H1 (cell line): ENCODE measurements around the gene GREB1L. TPM values are rescaled to one million over a fixed set of nuclear protein-coding genes. Genes with fewer than 3 reads are reported as not detected.

Source experiments
- CTCF ChIA-PET: fragments of 300-600 bp; sonication (Branson Sonifier 250); formaldehyde crosslinking; loops from one replicate; lab custom pipeline; 2021; ENCODE audit not compliant: partially characterized antibody; lab: Charles Lee
- POLR2A ChIA-PET: fragments of 300-600 bp; sonication (Branson Sonifier 250); formaldehyde crosslinking; loops from one replicate; lab custom pipeline; 2021; ENCODE audit warnings: inconsistent platforms; ENCODE audit not compliant: partially characterized antibody; lab: Charles Lee
- DNase-seq, 2 experiments: peaks; one replicate each; pipeline versions ENCODE4 v3.0.0 to v3.0.0-alpha.2; 2010 to 2022; ENCODE audit warnings: low spot score in 2 of 2, low read depth in 1 of 2, mixed read lengths in 1 of 2
- FAIRE-seq: peaks from 2 replicates; lab custom pipeline; 2011; peaks lifted over from hg19 to GRCh38; lab: Jason Lieb, UNC
- H2AFZ ChIP-seq: 2 replicates; pipeline ENCODE4 v1.8.1; 2012; ENCODE audit warnings: low read length, inconsistent platforms
- H2AK5ac ChIP-seq: 2 replicates; pipeline ENCODE4 v1.6.1; 2013; ENCODE audit warnings: low read depth, low read length
- H2BK120ac ChIP-seq: replicated peaks from 2 replicates; pipeline ENCODE3; 2013; ENCODE audit warnings: low read depth, low read length, inconsistent platforms
- H2BK12ac ChIP-seq: 2 replicates; pipeline ENCODE4 v1.6.1; 2013; ENCODE audit warnings: low read depth, low read length
- H2BK15ac ChIP-seq: 2 replicates; pipeline ENCODE4 v1.6.1; 2013; ENCODE audit warnings: low read length
- H2BK20ac ChIP-seq: 2 replicates; pipeline ENCODE4 v1.6.1; 2013; ENCODE audit warnings: low read length
- H2BK5ac ChIP-seq: 2 replicates; pipeline ENCODE4 v1.6.1; 2013; ENCODE audit warnings: low read depth, low read length
- H3K14ac ChIP-seq: 2 replicates; pipeline ENCODE4 v1.6.1; 2013; ENCODE audit warnings: inconsistent platforms; ENCODE audit not compliant: insufficient read length
- H3K18ac ChIP-seq: 2 replicates; pipeline ENCODE4 v1.6.1; 2013; ENCODE audit warnings: low read length; ENCODE audit errors: extremely low read depth
- H3K23ac ChIP-seq: 2 replicates; pipeline ENCODE4 v1.6.1; 2013; ENCODE audit warnings: inconsistent platforms; ENCODE audit not compliant: insufficient read length
- H3K23me2 ChIP-seq: 2 replicates; pipeline ENCODE4 v1.6.1; 2013; ENCODE audit warnings: low read depth, low read length
- H3K27ac ChIP-seq: 2 replicates; pipeline ENCODE4 v1.6.1; 2011; ENCODE audit warnings: low read depth, low read length, inconsistent platforms
- H3K27me3 ChIP-seq, 4 experiments: replicated peaks in 1 of 4; 1 replicate in 1 of 4; 2 replicates in 3 of 4; pipeline versions ENCODE4 v1.6.1 to v1.8.1; 2011 to 2013; ENCODE audit warnings: low read length in 3 of 4, mild to moderate bottlenecking in 3 of 4, inconsistent platforms in 2 of 4, mixed read lengths in 2 of 4, moderate library complexity in 1 of 4; ENCODE audit not compliant: control insufficient read depth in 3 of 4, insufficient read depth in 3 of 4; ENCODE audit errors: extremely low read depth in 1 of 4
- H3K36me3 ChIP-seq, 4 experiments: 2 replicates each; pipeline versions ENCODE4 v1.6.1 to v1.8.1; 2011 to 2013; ENCODE audit warnings: mild to moderate bottlenecking in 4 of 4, low read length in 3 of 4, moderate library complexity in 2 of 4, control low read depth in 1 of 4, inconsistent platforms in 1 of 4; ENCODE audit not compliant: insufficient read depth in 4 of 4, control insufficient read depth in 2 of 4
- H3K4ac ChIP-seq: replicated peaks from 2 replicates; pipeline ENCODE3; 2013; ENCODE audit warnings: low read length, low read depth, mixed read lengths, inconsistent platforms; ENCODE audit not compliant: insufficient read length
- H3K4me1 ChIP-seq, 4 experiments: replicated peaks in 1 of 4; 1 replicate in 1 of 4; 2 replicates in 3 of 4; pipeline versions ENCODE4 v1.6.1 to v1.8.1; 2011 to 2013; ENCODE audit warnings: low read length in 3 of 4, inconsistent platforms in 2 of 4, mixed read lengths in 1 of 4; ENCODE audit not compliant: insufficient read depth in 4 of 4, control insufficient read depth in 3 of 4
- H3K4me2 ChIP-seq, 2 experiments: 2 replicates each; pipeline versions ENCODE4 v1.6.1 to v1.8.1; 2011 to 2013; ENCODE audit warnings: low read depth in 2 of 2, low read length in 2 of 2, control low read depth in 1 of 2, inconsistent platforms in 1 of 2, mild to moderate bottlenecking in 1 of 2; ENCODE audit not compliant: insufficient read depth in 1 of 2
- H3K4me3 ChIP-seq, 4 experiments: fragments of 200-600, 300-600 bp in 1 of 4; sonication (generic), shearing (Covaris generic), sonication (Bioruptor Twin) in 1 of 4; 2 replicates each; pipeline versions ENCODE4 v1.5.1 to v1.8.1; 2011 to 2016; ENCODE audit warnings: low read length in 4 of 4, low read depth in 3 of 4, control low read depth in 2 of 4, inconsistent platforms in 2 of 4, mild to moderate bottlenecking in 2 of 4, mixed read lengths in 1 of 4, moderate library complexity in 1 of 4; ENCODE audit not compliant: insufficient read depth in 2 of 4; ENCODE audit errors: extremely low read depth in 1 of 4
- H3K56ac ChIP-seq: replicated peaks from 2 replicates; pipeline ENCODE3; 2013; ENCODE audit warnings: low read depth, mild to moderate bottlenecking, mixed read lengths, low read length, inconsistent platforms; ENCODE audit not compliant: insufficient read length
- H3K79me1 ChIP-seq: 2 replicates; pipeline ENCODE4 v1.6.1; 2013; ENCODE audit warnings: low read depth, low read length, control low read depth
- H3K79me2 ChIP-seq, 2 experiments: 2 replicates each; pipeline versions ENCODE4 v1.6.1 to v1.8.1; 2012 to 2013; ENCODE audit warnings: low read length in 2 of 2, mild to moderate bottlenecking in 2 of 2, inconsistent platforms in 1 of 2; ENCODE audit not compliant: insufficient read depth in 2 of 2, control insufficient read depth in 1 of 2
- H3K9ac ChIP-seq, 4 experiments: replicated peaks in 1 of 4; 1 replicate in 1 of 4; 2 replicates in 3 of 4; pipeline versions ENCODE4 v1.6.1 to v1.8.1; 2011 to 2013; ENCODE audit warnings: low read depth in 3 of 4, low read length in 3 of 4, control low read depth in 2 of 4, mild to moderate bottlenecking in 2 of 4, moderate library complexity in 2 of 4, inconsistent platforms in 1 of 4; ENCODE audit errors: extremely low read depth in 1 of 4
- H3K9me3 ChIP-seq, 2 experiments: 2 replicates each; pipeline versions ENCODE4 v1.6.1 to v1.8.1; 2012 to 2013; ENCODE audit warnings: mild to moderate bottlenecking in 2 of 2, moderate library complexity in 2 of 2, control low read depth in 1 of 2, inconsistent platforms in 1 of 2, low read depth in 1 of 2, low read length in 1 of 2, mixed read lengths in 1 of 2; ENCODE audit not compliant: insufficient read depth in 2 of 2
- H4K20me1 ChIP-seq, 2 experiments: replicated peaks in 1 of 2; 2 replicates each; pipeline versions ENCODE3 to v1.8.1; 2011 to 2013; ENCODE audit warnings: inconsistent platforms in 2 of 2, low read length in 2 of 2, mild to moderate bottlenecking in 1 of 2; ENCODE audit not compliant: insufficient read depth in 2 of 2, control insufficient read depth in 1 of 2
- H4K5ac ChIP-seq: 2 replicates; pipeline ENCODE4 v1.6.1; 2013; ENCODE audit warnings: low read length, low read depth, mixed read lengths, inconsistent platforms; ENCODE audit not compliant: insufficient read length
- H4K8ac ChIP-seq: 2 replicates; pipeline ENCODE4 v1.8.0; 2013; ENCODE audit warnings: mild to moderate bottlenecking, moderate library complexity, low read length, inconsistent platforms; ENCODE audit not compliant: insufficient read depth; ENCODE audit errors: extremely low read depth
- H4K91ac ChIP-seq: replicated peaks from 2 replicates; pipeline ENCODE3; 2013; ENCODE audit warnings: low read length, mixed read lengths, inconsistent platforms; ENCODE audit not compliant: insufficient read length
- ASH2L ChIP-seq: fragments of 200-600, 300-600 bp; sonication (generic); IDR thresholded peaks from one replicate; pipeline ENCODE4 v1.7.1; 2017; ENCODE audit warnings: low read length
- BRCA1 ChIP-seq: IDR thresholded peaks from 2 replicates; pipeline ENCODE4 v1.6.1; 2012; ENCODE audit warnings: low read depth, low read length, improper control_type of control experiment
- CHD2 ChIP-seq: IDR thresholded peaks from 2 replicates; pipeline ENCODE4 v1.6.1; 2012; ENCODE audit warnings: low read length, improper control_type of control experiment
- EZH2 ChIP-seq: fragments of 200-600 bp; sonication (generic); IDR thresholded peaks from 2 replicates; pipeline ENCODE4 v1.7.1; 2012; ENCODE audit warnings: low read depth, mild to moderate bottlenecking, moderate library complexity, low read length, inconsistent platforms; ENCODE audit not compliant: severe bottlenecking
- FOSL1 ChIP-seq: IDR thresholded peaks from 2 replicates; pipeline ENCODE4 v1.6.1; 2011; ENCODE audit warnings: mild to moderate bottlenecking, low read depth, low read length, moderate library complexity; ENCODE audit not compliant: insufficient read depth
- GTF2F1 ChIP-seq: IDR thresholded peaks from 2 replicates; pipeline ENCODE4 v1.6.1; 2012; ENCODE audit warnings: low read depth, low read length, improper control_type of control experiment, borderline replicate concordance
- HDAC6 ChIP-seq: IDR thresholded peaks from one replicate; pipeline ENCODE4 v1.7.1; 2012; ENCODE audit warnings: low read depth, mild to moderate bottlenecking, inconsistent platforms, low read length, moderate library complexity
- MAFK ChIP-seq: IDR thresholded peaks from 2 replicates; pipeline ENCODE4 v1.6.1; 2012; ENCODE audit warnings: low read depth, mild to moderate bottlenecking, improper control_type of control experiment, low read length
- NANOG ChIP-seq: IDR thresholded peaks from 2 replicates; pipeline ENCODE4 v1.6.1; 2011; ENCODE audit warnings: low read length, low read depth, mild to moderate bottlenecking, inconsistent platforms; ENCODE audit not compliant: insufficient read depth, poor library complexity, severe bottlenecking
- NRF1 ChIP-seq: IDR thresholded peaks from 2 replicates; pipeline ENCODE4 v1.6.1; 2011; ENCODE audit warnings: mild to moderate bottlenecking, low read depth, low read length, improper control_type of control experiment
- RXRA ChIP-seq: IDR thresholded peaks from 2 replicates; pipeline ENCODE4 v1.6.1; 2011; ENCODE audit warnings: low read depth, mild to moderate bottlenecking, low read length, moderate library complexity; ENCODE audit not compliant: insufficient read depth
- SIX5 ChIP-seq: IDR thresholded peaks from 2 replicates; pipeline ENCODE4 v1.6.1; 2011; ENCODE audit warnings: mild to moderate bottlenecking, low read depth, low read length
- SRF ChIP-seq: IDR thresholded peaks from 2 replicates; pipeline ENCODE4 v1.6.1; 2011; ENCODE audit warnings: mild to moderate bottlenecking, low read depth, low read length, moderate library complexity
- TAF1 ChIP-seq: IDR thresholded peaks from 2 replicates; pipeline ENCODE4 v1.6.1; 2011; ENCODE audit warnings: mild to moderate bottlenecking, low read depth, low read length
- TCF12 ChIP-seq: IDR thresholded peaks from 2 replicates; pipeline ENCODE4 v1.6.1; 2011; ENCODE audit warnings: low read depth, mild to moderate bottlenecking, low read length
- WGBS, 2 experiments: shearing (Covaris generic) in 1 of 2; methylation state at CpG; one replicate each; pipeline versions ENCODE4 v1.1.6 to v1.1.7; 2013 to 2015; ENCODE audit warnings: low lambda C conversion rate in 2 of 2, mixed read lengths in 2 of 2, inconsistent platforms in 1 of 2, low coverage in 1 of 2, missing lambda C conversion rate in 1 of 2; ENCODE audit not compliant: insufficient replicate concordance in 2 of 2, insufficient coverage in 1 of 2, insufficient read length in 1 of 2; ENCODE audit errors: extremely low coverage in 1 of 2, missing lambda C conversion rate in 1 of 2; 5-methylcytosine and 5-hydroxymethylcytosine counted together
- polyA plus RNA-seq, 7 experiments: library from polyadenylated mRNA; depleted of rRNA in 3 of 7; stranded (reverse) in 5 of 7; unstranded in 2 of 7; fragments of >200 nt in 5 of 7; fragments of 200-250 nt in 2 of 7; gene quantifications; 1 replicate in 5 of 7; 2 replicates in 1 of 7; 4 replicates in 1 of 7; pipeline versions ENCODE4 v1.2.1 to v1.2.3, GENCODE V29; 2011 to 2013; ENCODE audit warnings: missing spikeins in 2 of 7, mixed read lengths in 2 of 7
- total RNA-seq: library from RNA; stranded (reverse); fragmentation: NEBNext Ultra II Directional; extraction: Animal tissue kit (Norgen Biotek cat#: 25700); gene quantifications from 2 replicates; pipeline ENCODE4 v1.2.1, GENCODE V29; 2021

The GREB1L gene
- total and polyA plus RNA-seq, 2 of the 8 experiments (the other 6 are each of a cell fraction or from before 2014, with no cell fraction given) = 0.34 to 1.6 TPM

- H3K14ac ChIP-seq = no peak overlapping the region
- no peaks in the 10 kb centered on the region for H3K9me3 ChIP-seq
- H2BK5ac ChIP-seq = no peak overlapping the region
- no peak overlapping the region for H4K91ac ChIP-seq
- H3K23ac ChIP-seq = no peak overlapping the region
- H3K9ac ChIP-seq = no peak overlapping the region
- no peak for DNase-seq
- H3K27me3 ChIP-seq = no peaks in the 10 kb centered on the region
- no peak overlapping the region for H2BK12ac ChIP-seq
- H3K4me3 ChIP-seq = no peak overlapping the region
- H3K23me2 ChIP-seq = no peaks in the 10 kb centered on the region
- H3K4me2 ChIP-seq = no peak overlapping the region
- H3K79me1 ChIP-seq = no peaks in the 10 kb centered on the region; the same call in 1 of the 2 replicates
- no peaks in the 10 kb centered on the region for H3K79me2 ChIP-seq
- H2AFZ ChIP-seq = no peak overlapping the region
- no peak overlapping the region for H3K4ac ChIP-seq
- H2BK120ac ChIP-seq = no peak overlapping the region
- 85% methylated on average over 4 of the region's 4 CpGs; no CpG with 5 or more reads in 1 of the 2 experiments for WGBS, 2 experiments
- no peaks in the 10 kb centered on the region for H4K20me1 ChIP-seq
- H3K56ac ChIP-seq = no peak overlapping the region
- H3K36me3 ChIP-seq = no peaks in the 10 kb centered on the region
- FAIRE-seq = no peak
- H2BK20ac ChIP-seq = no peak overlapping the region
- ChIA-PET POLR2A (interaction anchor here (1.0 kb wide), 1 partner anchor 15 kb away, joined by 3 read pairs; no protein-coding TSS in a partner anchor), CTCF (interaction anchor here (0.6 to 1.4 kb wide), 3 partner anchors 26 to 216 kb away, joined by 3 read pairs; partner anchors contain the start of gene GREB1L)
- H2BK15ac ChIP-seq = no peak overlapping the region
- H3K4me1 ChIP-seq = peaks cover 0 to 3% (median 0%) of the 10 kb centered on the region in 4 experiments; a peak in 1 of 7 replicates
- no peak overlapping the region for H3K18ac ChIP-seq
- H2AK5ac ChIP-seq = no peak overlapping the region
- H4K5ac ChIP-seq = no peak overlapping the region
- H4K8ac ChIP-seq = no peak overlapping the region
- no peak overlapping the region for H3K27ac ChIP-seq
- no peak for TF ChIP-seq FOSL1
- no peak for TF ChIP-seq SIX5
- no peak for TF ChIP-seq MAFK
- no peak for TF ChIP-seq TAF1
- no peak for TF ChIP-seq NANOG
- TF ChIP-seq BRCA1 = no peak
- TF ChIP-seq SRF = no peak
- TF ChIP-seq TCF12 = no peak
- TF ChIP-seq CHD2 = no peak
- no peak for TF ChIP-seq HDAC6
- no peak for TF ChIP-seq ASH2L
- no peak for TF ChIP-seq GTF2F1
- TF ChIP-seq RXRA = no peak
- TF ChIP-seq EZH2 = no peak
- no peak for TF ChIP-seq NRF1
Observed at GRCh38 chr18:21272016-21272579, 30.1 kb downstream of the GREB1L start.
